Transverse colon (tissue), 3 donors: ENCODE data around the gene ADH7.

Experiments
- CTCF ChIP-seq, 5 experiments: fragments of 200-600 bp in 3 of 5; fragments of 450-650 bp in 2 of 5; sonication (generic) in 3 of 5; IDR thresholded peaks; 1 replicate in 2 of 5; 2 replicates in 3 of 5; pipeline ENCODE4 v1.5.1; 2016 to 2017; ENCODE audit warnings: antibody characterized with exemption in 5 of 5, inconsistent platforms in 3 of 5, mild to moderate bottlenecking in 2 of 5, moderate library complexity in 1 of 5
- POLR2A ChIP-seq: fragments of 450-650 bp; IDR thresholded peaks from one replicate; pipeline ENCODE4 v1.6.1; 2016; ENCODE audit warnings: antibody characterized with exemption, mild to moderate bottlenecking, moderate library complexity

GRCh38 chr4:99459546-99460042 is 24.5 kb upstream of the ADH7 start:
- TF ChIP-seq POLR2A (no peak), CTCF (IDR thresholded peaks at IDR 0.05) (no peak)
